Activated CD4-positive, alpha-beta T cell treated with anti-CD3 and anti-CD28 coated beads, Interleukin-2, amount 10 ng/mL, durations not matched to agents 24 days and 14 days (primary cell): ENCODE results near the gene RADIL. TPM values are rescaled to one million over a fixed set of nuclear protein-coding genes. Genes with fewer than 3 reads are reported as not detected.

ENCODE experiments used
- DNase-seq: peaks from one replicate; pipeline ENCODE4 v3.0.0; 2022
- H3K27ac Mint-ChIP-seq: one replicate; pipeline ENCODE4 v1.8.0; 2022; ENCODE audit warnings: mild to moderate bottlenecking, mixed read lengths
- H3K27me3 Mint-ChIP-seq: one replicate; pipeline ENCODE4 v1.8.0; 2022; ENCODE audit warnings: mixed read lengths
- H3K36me3 Mint-ChIP-seq: one replicate; pipeline ENCODE4 v1.8.0; 2022; ENCODE audit warnings: low read depth, mild to moderate bottlenecking, mixed read lengths
- H3K4me1 Mint-ChIP-seq: one replicate; pipeline ENCODE4 v1.8.0; 2021; ENCODE audit warnings: mixed read lengths
- H3K4me3 Mint-ChIP-seq: one replicate; pipeline ENCODE4 v1.8.0; 2022; ENCODE audit warnings: mild to moderate bottlenecking, moderate library complexity, mixed read lengths
- H3K9me3 Mint-ChIP-seq: one replicate; pipeline ENCODE4 v1.8.0; 2021; ENCODE audit warnings: mixed read lengths
- intact Hi-C: fragments of 100-400 bp; cut with micrococcal nuclease; formaldehyde crosslinking; loops from one replicate; pipeline ENCODE4 v1.15.1; 2023
- total RNA-seq: library from RNA; stranded (reverse); gene quantifications from 2 replicates; pipeline ENCODE4 v1.2.3, GENCODE V29; 2022

RADIL gene
- total RNA-seq, 1 donor from 2014 or later: 0.14 TPM

GRCh38 chr7:4775250-4775847 lies 108.2 kb downstream of the RADIL start, which contains the start of gene AP5Z1:
Gene AP5Z1, plus strand, starts transcription at chr7:4775623. Its CDS starts 93 bp downstream, at chr7:4775716.
- peak within 1 kb of the TSS; percentile 97 for H3K4me3 Mint-ChIP-seq
- no peaks in the 10 kb centered on the region for H3K9me3 Mint-ChIP-seq
- peaks cover 19% of the 10 kb centered on the region for H3K36me3 Mint-ChIP-seq
- no peaks in the 10 kb centered on the region for H3K27me3 Mint-ChIP-seq
- peaks cover 36% of the 10 kb centered on the region for H3K4me1 Mint-ChIP-seq
- H3K27ac Mint-ChIP-seq: peak within 1 kb of the TSS; percentile 97
- intact Hi-C loops: loop anchor here (1.0 to 5.0 kb wide), 6 partner anchors 17 to 272 kb away; partner anchors contain the start of gene RBAK
- DNase-seq: peak; percentile 98

DNA sequence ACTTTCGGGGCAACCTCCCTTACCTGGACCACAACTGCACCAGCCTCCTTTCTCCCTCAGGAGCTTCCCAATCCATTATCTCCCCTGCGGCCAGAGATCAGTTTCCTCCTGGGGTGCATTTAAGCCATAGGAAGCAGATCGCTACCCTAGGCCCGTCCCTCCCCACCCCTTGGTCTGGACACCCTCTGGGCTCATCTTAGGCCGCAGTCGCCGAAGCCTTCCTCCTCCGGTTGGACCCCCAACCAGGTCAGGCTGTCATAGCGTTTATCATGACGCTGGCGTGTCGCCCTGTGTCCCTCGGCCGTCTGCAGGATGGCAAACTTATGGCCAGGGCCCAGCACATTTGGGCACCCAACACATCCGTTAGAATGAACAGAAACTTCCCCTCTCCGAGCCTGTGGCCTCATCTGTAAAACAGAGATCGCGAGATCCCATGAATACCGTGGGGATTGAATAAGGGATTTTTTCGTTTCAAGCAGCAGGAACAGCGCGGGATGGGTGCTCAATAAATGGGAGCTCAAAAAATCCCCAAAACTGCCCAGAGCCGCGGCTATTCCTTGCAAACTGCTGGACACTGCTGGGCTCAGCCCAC lies 108.8 kb downstream of the RADIL start:
- intact Hi-C loops: loop anchor here (1.0 to 5.0 kb wide), 6 partner anchors 18 to 273 kb away; partner anchors contain the start of gene RBAK
- peaks cover 36% of the 10 kb centered on the region for H3K4me1 Mint-ChIP-seq
- H3K27ac Mint-ChIP-seq: peak overlapping the region; percentile 97
- H3K4me3 Mint-ChIP-seq: peak overlapping the region; percentile 97
- H3K27me3 Mint-ChIP-seq: no peaks in the 10 kb centered on the region
- no peak for DNase-seq
- no peaks in the 10 kb centered on the region for H3K9me3 Mint-ChIP-seq
- peaks cover 17% of the 10 kb centered on the region for H3K36me3 Mint-ChIP-seq

DNA sequence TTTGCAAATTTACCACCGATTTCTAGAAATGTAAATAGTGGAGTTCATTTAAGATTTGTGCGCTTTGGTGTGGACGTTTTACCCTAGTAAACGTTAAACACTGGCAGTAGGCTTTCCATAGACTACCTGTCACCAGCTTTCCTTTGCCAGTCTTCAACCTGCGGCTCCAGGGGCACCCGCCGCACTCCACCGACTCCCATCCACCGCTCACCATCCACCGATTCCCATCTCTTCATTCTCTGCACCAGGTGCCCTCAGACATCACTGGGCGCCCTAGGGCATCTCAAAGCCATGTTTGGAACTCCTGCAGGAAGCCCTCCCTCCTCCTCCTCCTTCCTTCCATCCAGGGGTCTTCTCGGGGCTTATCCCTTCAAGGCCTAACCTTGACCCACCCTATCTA lies 109.5 kb downstream of the RADIL start:
- Mint-ChIP-seq H3K9me3 (no peaks in the 10 kb centered on the region), H3K27ac (peak overlapping the region; percentile 97), H3K4me1 (peaks cover 36% of the 10 kb centered on the region), H3K27me3 (no peaks in the 10 kb centered on the region), H3K4me3 (peak overlapping the region; percentile 97), H3K36me3 (peaks cover 17% of the 10 kb centered on the region)
- DNase-seq: no peak
- intact Hi-C loops: loop anchor here (2.0 kb wide), 1 partner anchor 19 kb away; no protein-coding TSS in a partner anchor

GRCh38 chr7:4772306-4772705 lies 111.2 kb downstream of the RADIL start:
- DNase-seq: no peak
- Mint-ChIP-seq H3K4me1 (peaks cover 27% of the 10 kb centered on the region), H3K27me3 (no peaks in the 10 kb centered on the region), H3K4me3 (no peak overlapping the region), H3K27ac (no peak overlapping the region), H3K36me3 (peaks cover 12% of the 10 kb centered on the region), H3K9me3 (no peaks in the 10 kb centered on the region)
- intact Hi-C loops: no loop called here

DNA sequence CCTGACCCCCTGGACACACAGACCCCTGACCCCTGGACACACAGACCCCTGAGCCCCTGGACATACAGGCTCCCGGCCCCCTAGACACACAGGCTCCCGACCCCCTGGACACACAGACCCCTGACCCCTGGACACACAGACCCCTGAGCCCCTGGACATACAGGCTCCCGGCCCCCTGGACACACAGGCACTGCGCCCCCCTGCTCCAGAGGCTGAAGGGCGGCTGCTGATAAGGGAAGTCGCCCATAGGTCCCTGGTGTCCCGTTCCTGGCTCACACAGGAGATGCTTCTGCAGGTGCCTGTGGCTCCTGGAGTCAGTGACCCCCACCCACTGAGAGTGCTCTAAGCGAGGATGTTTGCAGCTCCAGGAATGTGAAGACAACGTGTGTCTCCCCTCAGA lies 111.8 kb downstream of the RADIL start:
- intact Hi-C loops: no loop called here
- Mint-ChIP-seq H3K9me3 (no peaks in the 10 kb centered on the region), H3K27me3 (no peaks in the 10 kb centered on the region), H3K4me3 (no peak overlapping the region), H3K27ac (no peak overlapping the region), H3K4me1 (peaks cover 23% of the 10 kb centered on the region), H3K36me3 (peaks cover 10% of the 10 kb centered on the region)
- DNase-seq: no peak

DNA sequence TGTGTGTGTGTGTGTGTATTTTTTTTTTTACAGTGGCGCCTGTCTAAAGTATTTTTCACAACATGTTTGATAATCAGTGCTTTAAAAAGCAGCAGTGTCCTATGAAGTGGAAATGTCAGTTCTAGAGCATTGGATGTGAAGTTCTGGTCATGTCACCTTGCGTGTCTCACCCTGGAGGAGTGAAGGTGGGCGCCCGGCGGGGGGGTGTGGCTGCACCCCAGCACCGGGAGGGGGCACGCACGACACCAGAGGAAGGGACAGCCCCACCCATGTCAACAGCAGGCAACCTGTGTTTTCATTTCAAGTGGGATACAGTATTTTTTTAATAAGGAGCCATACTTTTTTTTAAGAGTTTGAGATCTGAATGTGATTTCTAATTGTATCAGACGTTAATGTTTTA lies 112.6 kb downstream of the RADIL start:
- peaks cover 6% of the 10 kb centered on the region for H3K36me3 Mint-ChIP-seq
- H3K4me1 Mint-ChIP-seq: peaks cover 16% of the 10 kb centered on the region
- intact Hi-C loops: no loop called here
- no peaks in the 10 kb centered on the region for H3K9me3 Mint-ChIP-seq
- H3K4me3 Mint-ChIP-seq: no peak overlapping the region
- no peak for DNase-seq
- no peak overlapping the region for H3K27ac Mint-ChIP-seq
- H3K27me3 Mint-ChIP-seq: no peaks in the 10 kb centered on the region

- DNase-seq: no peak
- Mint-ChIP-seq H3K36me3 (peaks cover 2% of the 10 kb centered on the region), H3K4me1 (peaks cover 11% of the 10 kb centered on the region), H3K4me3 (no peak overlapping the region), H3K27me3 (no peaks in the 10 kb centered on the region), H3K9me3 (no peaks in the 10 kb centered on the region), H3K27ac (no peak overlapping the region)
- intact Hi-C loops: no loop called here
Observed at GRCh38 chr7:4769761-4770160, 113.8 kb downstream of the RADIL start.

DNA sequence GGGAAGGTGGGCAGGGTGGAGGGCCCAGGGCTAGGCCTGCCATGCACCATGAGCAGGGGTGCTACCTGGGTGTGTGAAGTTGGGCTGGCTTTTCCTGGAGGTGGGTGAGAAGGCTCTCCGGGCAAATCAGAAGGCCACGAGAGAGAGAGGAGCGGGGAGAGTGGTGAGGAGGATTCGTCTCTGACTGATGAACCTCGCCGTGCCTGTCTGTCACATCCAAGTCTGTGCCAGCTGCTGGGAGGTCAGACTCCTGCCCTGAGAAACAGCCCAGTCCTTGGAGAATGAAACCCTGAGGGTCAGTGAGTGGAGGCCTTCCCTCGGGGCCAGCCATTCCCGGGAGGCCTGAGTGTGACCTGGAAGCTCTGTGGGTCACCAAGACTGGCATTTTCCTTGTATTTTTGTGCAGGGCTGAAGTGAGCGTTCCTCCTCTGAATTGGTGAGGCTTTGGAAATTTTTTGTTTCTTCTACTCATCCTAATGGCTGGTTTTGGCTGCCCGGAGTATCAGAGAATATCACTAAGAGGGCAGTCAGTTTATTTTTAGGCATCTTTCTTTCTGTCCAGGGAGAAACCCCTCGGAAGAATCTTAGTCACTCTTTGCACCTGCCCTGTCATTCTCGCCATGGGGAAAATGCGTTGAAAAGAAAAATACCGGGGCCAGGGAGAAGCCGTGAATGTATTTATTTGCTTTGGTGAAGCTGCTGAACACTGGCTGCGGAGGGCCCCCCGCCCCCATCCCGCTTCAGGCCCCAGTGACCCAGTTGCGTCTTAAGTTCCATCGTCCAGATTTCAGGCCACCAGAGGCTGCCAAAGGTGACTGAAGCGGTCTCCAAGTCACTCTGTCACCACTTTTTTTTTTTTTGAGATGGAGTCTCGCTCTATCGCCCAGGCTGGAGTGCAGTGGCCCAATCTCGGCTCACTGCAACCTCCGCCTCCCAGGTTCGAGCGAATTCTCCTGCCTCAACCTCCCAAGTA lies 114.6 kb downstream of the RADIL start:
- DNase-seq: no peak
- Mint-ChIP-seq H3K27me3 (no peaks in the 10 kb centered on the region), H3K36me3 (peaks cover 2% of the 10 kb centered on the region), H3K9me3 (no peaks in the 10 kb centered on the region), H3K4me1 (peaks cover 3% of the 10 kb centered on the region), H3K4me3 (no peak overlapping the region), H3K27ac (no peak overlapping the region)
- intact Hi-C loops: no loop called here

GRCh38 chr7:4766666-4767519 lies 116.6 kb downstream of the RADIL start:
- H3K9me3 Mint-ChIP-seq: no peaks in the 10 kb centered on the region
- H3K4me3 Mint-ChIP-seq: no peak overlapping the region
- H3K36me3 Mint-ChIP-seq: peaks cover 9% of the 10 kb centered on the region

DNA sequence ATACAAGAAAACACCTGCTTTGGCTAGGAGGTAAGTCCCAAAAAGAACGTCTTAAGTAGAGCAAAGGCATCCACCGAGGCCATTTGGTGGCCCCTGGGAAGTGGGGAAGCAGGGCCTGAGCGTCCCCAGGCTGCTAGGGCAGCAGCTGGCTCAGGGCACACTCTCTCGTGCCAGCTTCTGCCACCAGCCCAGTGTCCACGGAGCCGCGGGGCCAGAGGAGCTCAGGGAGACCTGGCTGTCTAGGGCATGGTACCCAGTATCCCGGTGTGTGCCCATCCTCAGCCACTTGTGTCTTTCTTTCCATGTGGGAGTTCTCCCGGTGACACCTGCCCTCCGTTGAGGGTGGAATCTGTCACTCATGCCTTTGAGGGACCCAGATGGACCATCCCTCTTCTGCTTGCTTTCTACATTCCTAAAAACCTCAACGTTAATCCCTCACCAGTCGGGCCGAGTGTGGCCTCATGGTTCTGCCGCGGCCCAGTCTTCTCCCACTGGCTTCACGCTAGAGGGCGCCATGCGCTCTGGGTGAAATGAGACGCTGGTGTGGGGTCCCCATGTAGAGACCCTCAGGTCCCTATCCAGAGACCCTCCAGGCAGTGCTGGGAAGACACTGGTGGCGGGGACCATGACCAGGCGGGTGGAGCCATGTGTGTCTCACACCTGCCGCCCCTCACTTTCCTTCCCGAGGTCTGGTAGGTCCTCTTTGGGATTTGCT lies 117.6 kb downstream of the RADIL start:
- no peak for DNase-seq
- intact Hi-C loops: no loop called here
- Mint-ChIP-seq H3K4me1 (no peaks in the 10 kb centered on the region), H3K9me3 (no peaks in the 10 kb centered on the region), H3K4me3 (no peak overlapping the region), H3K27ac (no peak overlapping the region), H3K27me3 (no peaks in the 10 kb centered on the region), H3K36me3 (peaks cover 17% of the 10 kb centered on the region)

More at GRCh38 chr7:4766666-4767519, 116.6 kb downstream of the RADIL start:
- Mint-ChIP-seq H3K27me3 (no peaks in the 10 kb centered on the region), H3K4me1 (no peaks in the 10 kb centered on the region), H3K27ac (no peak overlapping the region)
- no peak for DNase-seq
- intact Hi-C loops: no loop called here

DNA sequence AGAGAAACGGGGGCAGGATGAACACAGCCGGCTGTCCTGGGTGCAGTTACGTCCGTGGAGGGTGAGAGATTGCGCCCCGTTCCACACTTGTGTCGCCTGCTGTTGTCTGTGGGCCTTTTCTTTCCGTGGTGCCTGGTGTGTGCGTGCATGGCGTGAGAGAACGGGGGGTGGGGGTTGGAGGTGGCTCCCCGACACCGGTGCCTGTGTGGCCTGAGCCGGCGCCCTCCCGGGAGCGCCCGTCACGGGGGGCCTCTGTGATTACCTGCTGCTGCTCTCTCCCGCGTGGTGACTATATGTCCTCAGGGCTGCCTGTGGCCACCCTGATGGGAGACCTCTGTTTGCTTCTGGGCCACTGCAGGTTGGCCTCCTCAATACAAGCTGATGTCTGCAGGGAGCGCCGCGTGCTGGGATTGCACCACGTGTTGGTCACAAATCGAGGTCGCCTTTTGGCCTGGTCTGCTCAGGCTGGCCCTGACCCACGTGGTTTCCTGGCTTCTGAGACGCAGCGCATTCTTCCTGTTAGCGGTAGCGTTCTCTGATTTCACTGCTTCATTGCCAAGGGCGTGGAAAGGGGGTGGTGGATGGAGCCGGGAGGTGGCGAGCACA lies 119.0 kb downstream of the RADIL start:
- H3K36me3 Mint-ChIP-seq: peaks cover 26% of the 10 kb centered on the region
- DNase-seq: no peak
- no peaks in the 10 kb centered on the region for H3K4me1 Mint-ChIP-seq
- no peak overlapping the region for H3K4me3 Mint-ChIP-seq
- intact Hi-C loops: no loop called here
- no peaks in the 10 kb centered on the region for H3K27me3 Mint-ChIP-seq
- H3K9me3 Mint-ChIP-seq: no peaks in the 10 kb centered on the region
- no peak overlapping the region for H3K27ac Mint-ChIP-seq

DNA sequence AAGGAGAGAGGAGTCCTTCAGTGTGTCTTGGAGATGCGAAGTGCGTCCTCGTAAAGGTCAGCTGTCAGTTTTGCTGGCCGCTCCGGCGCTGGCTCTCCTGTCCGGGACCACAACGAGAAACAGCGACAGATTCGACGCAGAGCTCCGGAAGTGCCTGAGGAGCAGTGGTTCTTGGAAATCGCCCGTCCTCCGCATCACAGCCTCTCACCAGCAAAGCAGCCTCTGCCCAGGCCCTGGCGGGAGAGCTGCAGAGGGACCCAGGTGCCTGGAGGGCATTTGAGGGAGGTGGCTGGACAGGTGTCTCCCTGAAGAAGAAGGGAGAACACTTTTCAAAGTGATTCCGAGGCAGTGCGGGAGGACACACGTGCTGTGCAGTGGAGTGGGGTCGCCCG lies 119.7 kb downstream of the RADIL start:
- intact Hi-C loops: no loop called here
- Mint-ChIP-seq H3K27ac (no peak overlapping the region), H3K4me1 (no peaks in the 10 kb centered on the region), H3K9me3 (no peaks in the 10 kb centered on the region), H3K4me3 (no peak overlapping the region), H3K36me3 (peaks cover 26% of the 10 kb centered on the region), H3K27me3 (no peaks in the 10 kb centered on the region)
- DNase-seq: no peak
